ENCODE results near the gene GNG5. TPM values are rescaled to one million over a fixed set of nuclear protein-coding genes. Genes with fewer than 3 reads are reported as not detected.

GNG5 gene
- total and polyA plus RNA-seq, 4 donors, result 11.4 to 229 (median 53.3) TPM

GRCh38 chr1:84502927-84503326 is 3.5 kb downstream of the GNG5 start:
- peaks cover 7 to 21% (median 12%) of the 10 kb centered on the region in 4 donors for H3K36me3 ChIP-seq (ENCODE audit: control insufficient read depth in 4 of 4, insufficient read depth in 3 of 4, low read depth in 1 of 4, low read length in 3 of 4)
- H3K27ac ChIP-seq (ENCODE audit: low read depth in 1 of 2, low read length in 2 of 2), result no peak overlapping the region
- no peak overlapping the region for H3K4me3 ChIP-seq (ENCODE audit: low read depth in 1 of 3, low read length in 3 of 3)
- no peaks in the 10 kb centered on the region for H3K9me3 ChIP-seq (ENCODE audit: control insufficient read depth in 4 of 4, low read length in 3 of 4)
- peaks cover 5 to 52% (median 31%) of the 10 kb centered on the region in 4 donors for H3K4me1 ChIP-seq (ENCODE audit: control insufficient read depth in 4 of 4, insufficient read depth in 4 of 4, low read length in 3 of 4)
- no peak for DNase-seq (ENCODE audit: low spot score)
- no peaks in the 10 kb centered on the region for H3K27me3 ChIP-seq (ENCODE audit: control insufficient read depth in 4 of 4, insufficient read depth in 4 of 4, low read length in 3 of 4)
- 71% methylated on average over 5 of the region's 5 CpGs for WGBS
- TF ChIP-seq ZBTB33 (IDR thresholded peaks at IDR 0.05) (no peak), MAX (IDR thresholded peaks at IDR 0.05) (no peak), HNF4G (IDR thresholded peaks at IDR 0.05) (no peak), FOXA1 (IDR thresholded peaks at IDR 0.05) (no peak), HNF4A (conservative IDR thresholded peaks at IDR 0.05) (no peak), EGR1 (IDR thresholded peaks at IDR 0.05; ENCODE audit: low read depth in 2 of 2) (no peak), SP1 (IDR thresholded peaks at IDR 0.05) (no peak), RAD21 (IDR thresholded peaks at IDR 0.05) (no peak), NR2F2 (IDR thresholded peaks at IDR 0.05) (no peak), FOXA2 (IDR thresholded peaks at IDR 0.05) (no peak), RXRA (IDR thresholded peaks at IDR 0.05) (no peak), TAF1 (conservative IDR thresholded peaks at IDR 0.05) (no peak), JUND (IDR thresholded peaks at IDR 0.05) (no peak)
- TF ChIP-seq, protein P1, sequence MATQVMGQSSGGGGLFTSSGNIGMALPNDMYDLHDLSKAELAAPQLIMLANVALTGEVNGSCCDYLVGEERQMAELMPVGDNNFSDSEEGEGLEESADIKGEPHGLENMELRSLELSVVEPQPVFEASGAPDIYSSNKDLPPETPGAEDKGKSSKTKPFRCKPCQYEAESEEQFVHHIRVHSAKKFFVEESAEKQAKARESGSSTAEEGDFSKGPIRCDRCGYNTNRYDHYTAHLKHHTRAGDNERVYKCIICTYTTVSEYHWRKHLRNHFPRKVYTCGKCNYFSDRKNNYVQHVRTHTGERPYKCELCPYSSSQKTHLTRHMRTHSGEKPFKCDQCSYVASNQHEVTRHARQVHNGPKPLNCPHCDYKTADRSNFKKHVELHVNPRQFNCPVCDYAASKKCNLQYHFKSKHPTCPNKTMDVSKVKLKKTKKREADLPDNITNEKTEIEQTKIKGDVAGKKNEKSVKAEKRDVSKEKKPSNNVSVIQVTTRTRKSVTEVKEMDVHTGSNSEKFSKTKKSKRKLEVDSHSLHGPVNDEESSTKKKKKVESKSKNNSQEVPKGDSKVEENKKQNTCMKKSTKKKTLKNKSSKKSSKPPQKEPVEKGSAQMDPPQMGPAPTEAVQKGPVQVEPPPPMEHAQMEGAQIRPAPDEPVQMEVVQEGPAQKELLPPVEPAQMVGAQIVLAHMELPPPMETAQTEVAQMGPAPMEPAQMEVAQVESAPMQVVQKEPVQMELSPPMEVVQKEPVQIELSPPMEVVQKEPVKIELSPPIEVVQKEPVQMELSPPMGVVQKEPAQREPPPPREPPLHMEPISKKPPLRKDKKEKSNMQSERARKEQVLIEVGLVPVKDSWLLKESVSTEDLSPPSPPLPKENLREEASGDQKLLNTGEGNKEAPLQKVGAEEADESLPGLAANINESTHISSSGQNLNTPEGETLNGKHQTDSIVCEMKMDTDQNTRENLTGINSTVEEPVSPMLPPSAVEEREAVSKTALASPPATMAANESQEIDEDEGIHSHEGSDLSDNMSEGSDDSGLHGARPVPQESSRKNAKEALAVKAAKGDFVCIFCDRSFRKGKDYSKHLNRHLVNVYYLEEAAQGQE (IDR thresholded peaks at IDR 0.05), result no peak
- TF ChIP-seq, protein P2, sequence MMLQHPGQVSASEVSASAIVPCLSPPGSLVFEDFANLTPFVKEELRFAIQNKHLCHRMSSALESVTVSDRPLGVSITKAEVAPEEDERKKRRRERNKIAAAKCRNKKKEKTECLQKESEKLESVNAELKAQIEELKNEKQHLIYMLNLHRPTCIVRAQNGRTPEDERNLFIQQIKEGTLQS (IDR thresholded peaks at IDR 0.05), result no peak
- no peak overlapping the region for H3K9ac ChIP-seq (ENCODE audit: low read depth in 1 of 2, low read length in 2 of 2)

DNA sequence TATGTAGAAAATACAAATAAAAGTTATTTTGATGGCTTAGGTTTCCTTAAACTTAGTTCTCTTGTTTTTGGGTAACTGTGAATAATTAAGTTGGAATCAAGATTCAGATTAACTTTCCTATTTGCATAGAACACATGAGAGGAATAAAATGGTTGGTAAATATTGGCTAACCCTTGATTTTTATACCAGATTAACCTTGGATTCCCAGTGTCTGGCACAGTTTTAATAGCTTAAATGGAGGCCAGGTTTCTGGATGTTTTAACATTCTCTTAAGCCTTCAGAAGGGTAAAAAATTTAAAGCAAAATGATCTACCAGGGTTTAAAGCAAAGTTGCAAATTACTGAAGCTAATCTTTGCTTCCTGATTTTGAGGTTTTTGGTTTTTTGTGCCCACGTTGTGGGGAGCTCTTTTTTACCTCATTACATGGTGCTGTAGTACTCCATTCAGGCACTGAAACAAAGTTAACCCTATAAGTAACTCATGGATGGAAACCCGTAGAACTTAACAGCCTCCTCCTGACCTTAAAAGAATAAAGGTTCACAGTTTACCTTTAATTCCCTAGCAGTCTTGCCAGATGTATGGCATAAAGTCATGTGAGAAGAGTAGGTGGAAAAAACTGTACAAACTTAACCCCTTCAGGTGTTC is 8.6 kb downstream of the GNG5 start:
- Histone ChIP-seq H3K9me3 (ENCODE audit: control insufficient read depth in 4 of 4, low read length in 3 of 4) (no peaks in the 10 kb centered on the region), H3K4me3 (ENCODE audit: low read depth in 1 of 3, low read length in 3 of 3) (no peak overlapping the region), H3K9ac (ENCODE audit: low read depth in 1 of 2, low read length in 2 of 2) (no peak overlapping the region), H3K27ac (ENCODE audit: low read depth in 1 of 2, low read length in 2 of 2) (peak overlapping the region in 1 of 2 donors; percentile 28), H3K36me3 (ENCODE audit: control insufficient read depth in 4 of 4, insufficient read depth in 3 of 4, low read depth in 1 of 4, low read length in 3 of 4) (peaks cover 5 to 43% (median 28%) of the 10 kb centered on the region in 4 donors), H3K27me3 (ENCODE audit: control insufficient read depth in 4 of 4, insufficient read depth in 4 of 4, low read length in 3 of 4) (no peaks in the 10 kb centered on the region), H3K4me1 (ENCODE audit: control insufficient read depth in 4 of 4, insufficient read depth in 4 of 4, low read length in 3 of 4) (peaks cover 9 to 43% (median 30%) of the 10 kb centered on the region in 4 donors)
- 42% methylated on average over 2 of the region's 2 CpGs for WGBS
- TF ChIP-seq SP1 (IDR thresholded peaks at IDR 0.05) (no peak), YY1 (IDR thresholded peaks at IDR 0.05) (peak; percentile 74), FOXA2 (IDR thresholded peaks at IDR 0.05) (peak; percentile 21)
- DNase-seq (ENCODE audit: low spot score), result no peak

All from liver (tissue), 9 donors.